ENCODE measurements around the gene CPNE2.
A peak's percentile ranks its signal among the peaks of the same experiment; 100 is the strongest.

The CPNE2 gene

DNA sequence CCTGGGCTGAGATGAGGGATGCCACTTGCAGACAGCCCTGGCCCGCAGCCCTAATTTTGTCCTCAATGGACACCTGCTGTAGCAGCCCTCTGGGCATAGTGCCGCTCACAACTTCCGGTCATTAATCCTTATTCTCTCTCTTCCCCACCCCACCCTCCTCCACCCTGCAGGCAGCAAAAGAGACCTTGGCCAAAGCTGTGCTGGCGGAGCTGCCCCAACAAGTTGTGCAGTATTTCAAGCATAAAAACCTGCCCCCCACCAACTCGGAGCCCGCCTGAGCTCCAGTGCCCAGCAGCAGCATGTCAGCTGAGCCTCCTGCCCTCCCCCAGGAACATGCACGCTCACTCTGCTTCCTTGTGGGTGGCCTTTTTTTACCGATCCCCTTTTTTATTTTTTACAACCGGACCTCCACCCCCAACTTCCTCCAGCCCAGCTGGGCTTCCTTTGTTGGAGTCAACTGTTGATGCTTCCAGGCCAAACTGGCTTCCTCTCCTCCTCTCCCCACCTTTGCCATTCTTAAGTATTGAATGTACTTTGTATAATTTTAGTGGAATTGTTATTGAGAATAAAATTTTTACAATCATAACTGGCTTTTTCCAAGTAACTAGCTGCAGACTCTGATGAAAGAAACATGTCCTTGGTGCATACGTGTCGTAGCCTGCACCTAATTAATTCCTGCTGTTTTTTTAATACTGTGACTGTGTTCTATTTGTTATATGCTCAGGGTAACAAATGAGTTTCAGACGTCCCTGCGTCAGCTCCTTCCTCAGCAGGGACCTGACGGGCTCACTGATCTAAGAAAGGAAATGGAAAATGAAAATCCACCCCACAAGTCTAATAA is 55.2 kb downstream of the CPNE2 start:
- peak; percentile 57 for DNase-seq

DNA sequence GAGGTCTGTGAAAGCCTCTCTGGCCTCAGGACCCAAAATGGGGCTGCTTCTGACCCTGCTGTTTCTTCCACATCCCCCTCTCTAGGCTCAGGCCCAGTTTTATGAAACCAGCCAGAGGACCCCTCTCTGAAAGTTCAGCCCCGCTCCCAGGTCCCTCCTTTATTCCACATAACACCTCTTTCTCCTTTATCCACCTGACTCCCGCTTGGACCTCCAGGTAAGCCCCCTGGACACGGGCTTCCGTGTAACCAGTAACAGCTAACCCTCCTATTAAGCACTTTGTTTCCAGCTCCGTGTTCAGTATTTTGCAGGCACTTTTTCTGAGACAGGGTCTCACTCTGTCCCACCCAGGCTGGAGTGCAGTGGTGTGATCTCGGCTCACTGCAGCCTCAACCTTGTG is 56.1 kb downstream of the CPNE2 start:
- DNase-seq, result no peak

DNA sequence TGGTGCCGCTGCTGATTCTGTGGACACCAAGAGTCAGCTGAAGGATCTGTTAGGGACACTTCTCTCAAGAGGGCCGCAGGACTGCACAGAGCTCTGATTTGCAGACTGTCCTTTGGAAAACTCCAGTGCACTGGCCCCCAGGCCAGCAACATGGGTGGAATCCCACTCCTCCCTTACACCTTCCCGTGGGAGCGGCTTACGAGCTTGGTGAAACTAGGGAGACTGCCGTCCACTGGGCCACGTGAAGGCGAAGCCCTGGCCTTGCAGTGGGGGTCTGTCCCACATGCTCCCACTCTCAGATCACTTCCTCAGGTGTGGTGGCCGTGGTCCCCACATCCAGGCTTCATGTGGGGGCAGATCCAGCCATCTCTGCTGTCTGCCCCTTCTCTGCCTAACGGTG is 57.0 kb downstream of the CPNE2 start:
- no peak for DNase-seq

DNA sequence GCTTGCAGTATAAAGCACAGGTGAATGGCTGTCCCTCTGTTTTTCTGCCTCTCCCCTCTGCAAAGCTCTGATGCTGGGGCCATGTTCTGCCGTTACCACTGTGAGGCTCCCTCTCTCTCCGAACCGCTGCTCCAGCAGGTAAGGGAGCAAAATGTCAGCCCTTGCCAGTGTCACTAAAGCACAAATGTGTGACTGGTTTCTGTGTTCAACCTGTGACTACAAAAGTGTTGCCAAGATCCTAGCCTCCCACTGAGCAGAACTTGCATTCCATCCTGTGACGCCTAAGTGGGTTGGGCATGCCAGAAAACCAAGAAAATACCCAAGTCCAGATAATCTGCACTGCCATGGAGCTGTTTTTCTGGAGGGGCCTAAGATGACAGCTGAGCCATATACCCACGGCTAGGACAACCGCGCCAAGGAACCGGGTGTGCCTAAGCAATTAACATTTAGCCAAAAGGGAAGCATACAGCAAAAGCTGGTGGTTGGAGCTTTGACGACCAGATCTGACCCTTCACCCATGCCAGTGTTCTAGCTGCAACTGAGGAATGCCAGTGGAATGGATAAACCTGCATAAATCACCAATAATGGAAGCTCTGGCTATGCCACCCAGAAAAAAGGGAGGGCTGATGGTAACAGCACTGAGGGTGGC is 58.4 kb downstream of the CPNE2 start:
- DNase-seq, result no peak

DNA sequence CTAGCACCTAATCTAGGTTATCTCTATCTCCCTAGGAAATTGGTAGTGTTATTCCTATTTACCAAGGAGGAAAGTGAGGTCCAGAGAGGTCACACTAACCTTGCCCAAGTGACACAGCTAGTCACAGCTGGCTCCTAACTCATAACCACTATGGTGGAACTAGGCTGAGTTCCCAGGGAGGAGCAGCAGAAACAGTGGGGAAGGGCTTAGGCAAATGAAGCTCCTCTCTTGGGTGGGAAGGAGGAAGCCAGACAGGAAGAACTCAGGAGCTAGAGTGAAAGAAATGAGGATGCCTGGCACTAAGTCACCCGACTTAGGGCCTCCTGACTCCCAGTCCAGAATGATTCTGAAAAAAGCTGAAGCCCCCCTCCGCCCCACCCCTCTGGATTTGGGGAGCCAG is 59.0 kb downstream of the CPNE2 start:
- no peak for DNase-seq

DNA sequence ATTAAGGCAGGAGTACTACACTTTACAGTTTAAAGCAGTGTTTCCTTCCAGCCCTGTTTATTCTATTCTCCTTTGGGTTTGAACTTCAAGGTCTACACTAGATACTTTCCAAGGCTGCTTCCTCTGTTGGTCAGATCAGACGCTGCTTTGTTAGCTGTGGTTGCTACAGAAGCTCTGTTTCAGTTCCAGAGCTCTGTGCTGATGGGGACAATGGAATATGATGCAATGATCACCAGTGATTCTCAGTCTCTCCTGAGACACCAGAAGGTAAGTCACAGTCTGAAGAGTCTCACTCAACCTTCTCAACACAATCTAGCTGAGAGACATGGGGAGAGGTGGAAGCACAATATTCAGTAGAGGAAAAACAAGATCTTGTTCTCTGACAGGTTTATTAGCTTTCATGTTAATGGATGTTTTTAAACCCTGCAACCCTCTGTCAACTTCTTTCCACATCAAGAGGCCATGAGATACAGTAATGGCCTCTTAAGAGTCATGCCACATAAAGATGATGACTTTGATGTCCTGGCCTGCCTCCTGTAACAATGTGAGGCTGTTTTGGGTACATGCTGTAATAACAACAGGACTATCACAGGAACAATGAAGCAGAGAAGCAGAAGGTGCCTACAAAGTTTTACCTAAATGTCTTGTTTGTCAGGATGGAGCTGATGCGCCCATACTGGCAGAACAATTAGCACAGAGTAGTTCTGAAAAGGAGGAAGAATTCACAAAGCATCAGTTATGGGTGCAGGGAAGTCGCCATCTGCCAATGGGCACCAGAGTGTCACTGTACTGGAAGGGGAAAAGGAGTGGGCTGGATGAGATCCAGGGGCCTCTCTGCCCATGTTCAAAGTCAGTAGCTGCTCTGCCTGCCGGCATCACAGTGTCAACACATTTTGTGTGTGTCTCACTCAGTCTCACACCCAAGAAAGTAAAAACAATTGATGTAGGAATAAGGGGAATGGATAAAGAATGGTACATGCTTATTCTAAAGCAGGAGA is 60.0 kb downstream of the CPNE2 start:
- DNase-seq, result no peak

DNA sequence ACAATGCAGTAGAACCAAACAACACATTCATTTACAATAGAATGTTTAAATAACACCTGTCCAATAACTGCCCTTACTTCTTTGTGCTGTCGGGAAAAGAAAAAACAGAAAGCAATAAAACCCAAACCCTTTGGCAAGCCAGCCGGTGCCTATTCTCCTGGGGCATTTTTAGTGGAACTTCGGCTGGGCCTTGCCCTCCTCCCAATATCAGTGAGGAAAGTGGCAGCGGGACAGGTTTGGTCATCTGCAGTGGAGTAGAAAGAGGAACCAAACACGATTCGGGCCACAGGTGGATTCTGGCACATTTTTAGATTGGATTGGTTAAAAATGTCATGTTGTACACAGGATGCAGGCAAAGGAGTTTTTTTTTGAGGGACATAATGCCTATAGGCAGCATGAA is 61.5 kb downstream of the CPNE2 start:
- DNase-seq, result no peak

DNA sequence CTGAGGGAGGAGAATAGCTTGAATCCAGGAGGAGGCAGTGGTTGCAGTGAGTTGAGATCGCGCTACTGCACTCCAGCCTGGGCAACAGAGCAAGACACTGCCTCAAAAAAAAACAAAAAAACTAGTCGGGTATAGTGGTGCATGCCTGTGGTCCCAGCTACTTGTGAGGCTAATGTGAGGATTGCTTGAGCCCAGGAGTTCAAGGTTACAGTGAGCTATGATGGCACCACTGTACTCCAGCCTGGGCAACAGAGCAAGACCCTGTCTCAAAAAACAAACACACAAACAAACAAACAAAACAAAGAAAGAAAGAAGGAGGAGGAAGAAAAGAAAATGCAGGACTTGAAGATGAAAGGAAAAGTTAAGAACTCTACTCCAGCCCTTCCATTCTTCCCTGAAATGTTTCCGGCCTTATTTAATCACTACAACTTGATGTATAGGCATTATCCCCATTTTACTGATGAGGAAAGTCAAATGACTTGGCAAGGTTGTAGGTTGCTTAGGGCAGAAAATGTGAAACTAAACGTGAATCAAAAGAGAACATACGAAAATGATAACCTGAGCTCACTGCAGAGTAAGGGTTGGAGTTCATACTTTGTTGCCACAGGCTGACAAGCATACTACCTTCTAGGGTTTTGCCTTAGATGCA is 63.4 kb downstream of the CPNE2 start:
- no peak for DNase-seq

DNA sequence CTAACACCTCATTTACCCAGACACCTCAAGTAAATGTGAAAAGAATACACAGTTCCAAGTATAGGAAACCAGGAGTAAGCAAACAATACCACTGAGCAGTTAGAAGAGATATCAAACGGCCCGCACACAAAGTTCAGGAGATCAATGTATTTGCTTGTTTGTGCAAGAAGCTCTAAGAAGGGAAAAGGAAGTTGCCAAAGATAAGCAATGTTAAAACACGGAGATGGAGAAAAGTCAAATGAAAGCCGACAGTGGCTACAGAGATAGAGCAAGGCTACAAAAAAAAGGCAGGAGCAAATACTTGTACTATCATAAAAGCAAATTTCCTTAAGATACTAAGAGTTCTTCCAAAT is 63.9 kb downstream of the CPNE2 start:
- DNase-seq, result no peak

DNA sequence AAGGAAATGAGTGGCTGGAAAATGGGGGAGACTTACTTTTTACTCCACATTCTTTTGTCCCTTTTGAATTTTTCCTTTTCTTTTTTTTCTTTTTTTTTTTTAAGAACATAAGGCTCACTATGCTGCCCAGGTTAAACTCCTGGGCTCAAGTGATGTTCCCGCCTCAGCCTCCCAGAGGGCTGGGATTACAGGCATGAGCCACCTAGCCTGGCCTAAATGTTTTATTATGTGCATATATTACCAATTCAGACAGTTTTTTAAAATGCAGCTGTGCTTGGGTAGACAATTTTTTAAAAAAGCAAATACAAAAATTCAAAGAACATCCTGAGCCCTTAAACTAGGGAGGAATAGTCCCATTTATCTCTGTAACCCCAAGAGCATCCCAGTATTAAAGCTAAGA is 65.2 kb downstream of the CPNE2 start:
- DNase-seq, result no peak

DNA sequence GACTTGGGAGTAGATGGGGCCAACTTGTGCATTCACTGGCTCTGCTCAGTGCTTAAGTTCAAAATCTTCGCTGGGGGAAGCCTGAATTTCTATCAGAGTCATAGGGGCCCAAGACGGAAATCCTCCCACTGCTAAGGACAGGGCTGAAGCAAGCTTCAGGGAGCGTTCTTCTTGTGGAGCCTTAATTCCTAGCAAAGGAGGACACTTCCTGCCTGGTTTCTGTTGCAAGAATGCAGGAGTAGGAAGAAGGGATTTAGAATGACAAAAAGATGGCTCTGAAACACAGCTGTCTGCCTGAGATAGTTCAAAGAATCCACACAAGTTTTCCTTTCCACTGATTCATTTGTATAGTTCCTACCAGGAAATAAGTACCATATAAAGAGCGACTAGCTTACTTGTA is 67.1 kb downstream of the CPNE2 start:
- no peak for DNase-seq

DNA sequence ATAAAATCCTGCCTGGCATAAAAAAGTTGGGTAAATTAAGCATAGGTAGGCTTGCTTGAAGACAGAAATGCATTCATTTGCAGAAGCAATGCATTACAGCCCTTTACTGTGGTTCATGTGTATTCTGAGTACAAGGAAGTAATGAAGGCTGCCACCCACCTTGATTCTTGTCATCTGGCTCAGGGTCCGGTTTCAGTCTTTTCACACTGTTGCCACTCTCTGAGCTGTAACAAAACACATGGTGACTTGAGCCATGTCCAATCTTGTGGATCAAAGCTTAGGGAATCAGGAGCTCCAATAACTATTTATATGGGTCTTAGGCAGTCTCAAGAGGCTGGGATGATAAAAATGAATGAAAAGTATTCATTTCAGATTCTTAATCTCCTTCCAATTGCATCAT is 71.5 kb downstream of the CPNE2 start:
- DNase-seq, result no peak

DNA sequence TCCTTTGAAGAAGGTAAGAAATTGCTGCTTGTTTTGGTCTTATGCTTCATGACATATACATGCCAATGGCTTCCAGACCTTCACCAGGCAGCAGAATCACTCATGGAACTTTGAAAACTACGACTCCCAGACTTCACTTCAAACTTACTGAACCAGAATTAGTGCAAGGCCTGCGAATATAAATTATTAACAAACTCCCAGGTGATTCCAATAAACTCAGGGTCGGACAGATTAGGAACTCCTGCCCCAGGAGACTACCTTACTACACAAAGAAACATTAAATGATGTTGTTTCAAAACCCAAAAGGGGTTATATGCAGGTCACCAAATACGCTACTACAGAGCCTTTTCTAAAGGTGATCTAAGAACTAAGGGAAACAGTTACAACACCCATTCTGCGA is 73.1 kb downstream of the CPNE2 start:
- no peak for DNase-seq

DNA sequence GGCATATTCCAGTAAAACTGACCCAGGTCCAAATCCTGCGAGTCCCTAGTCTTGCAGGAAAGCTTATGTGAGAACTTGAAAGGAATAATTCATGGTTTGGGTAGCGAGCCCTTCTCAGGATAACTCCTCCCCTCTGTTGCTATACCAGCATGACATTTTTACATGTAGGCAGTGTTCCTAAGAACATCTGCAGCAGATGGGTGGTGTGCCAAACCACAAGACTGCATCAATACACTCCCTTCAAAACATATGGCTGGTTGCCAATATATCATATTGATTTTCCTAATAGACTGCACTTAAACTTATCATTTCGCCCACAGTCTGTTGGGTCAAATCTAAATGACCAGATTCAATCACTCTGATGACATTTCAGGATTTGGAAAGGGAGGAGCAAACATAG is 73.6 kb downstream of the CPNE2 start:
- no peak for DNase-seq

DNA sequence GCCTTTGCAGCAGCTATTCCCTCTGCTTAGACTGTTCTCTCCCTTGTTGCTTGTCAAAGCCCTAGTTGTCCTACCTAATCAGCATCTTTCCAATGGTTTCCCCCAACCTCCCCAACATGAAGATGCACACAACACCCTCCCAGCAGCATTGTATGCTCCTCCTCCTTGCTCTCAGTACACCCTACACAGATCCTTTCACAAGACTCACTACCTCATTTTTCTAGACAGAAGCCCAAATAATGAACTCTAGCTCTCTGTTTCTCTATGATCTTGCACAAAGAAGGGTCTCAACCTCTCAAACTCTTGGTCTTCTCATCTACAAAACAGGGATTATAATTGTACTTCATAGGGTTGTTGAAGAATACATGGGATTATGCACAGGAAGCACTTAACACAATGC is 74.1 kb downstream of the CPNE2 start:
- no peak for DNase-seq

DNA sequence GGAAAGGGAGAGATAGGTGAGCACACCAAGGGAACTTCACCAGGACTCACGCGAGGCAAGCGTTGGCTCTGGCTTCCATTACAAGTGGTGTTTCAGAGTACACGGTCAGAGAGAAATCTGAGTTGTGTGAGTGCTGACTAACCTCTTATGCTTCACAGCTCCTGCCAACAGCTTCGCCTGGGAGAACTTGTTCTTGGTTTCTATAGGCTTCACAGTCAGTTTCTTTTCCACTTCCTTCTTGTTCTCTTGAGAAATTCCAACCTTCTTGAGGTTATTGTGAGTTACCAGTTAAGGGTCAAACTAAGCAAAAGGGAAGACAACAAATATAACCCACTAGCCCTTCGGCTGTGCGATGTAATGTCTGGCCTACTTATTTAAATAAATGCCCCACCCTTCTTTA is 74.6 kb downstream of the CPNE2 start:
- no peak for DNase-seq

DNA sequence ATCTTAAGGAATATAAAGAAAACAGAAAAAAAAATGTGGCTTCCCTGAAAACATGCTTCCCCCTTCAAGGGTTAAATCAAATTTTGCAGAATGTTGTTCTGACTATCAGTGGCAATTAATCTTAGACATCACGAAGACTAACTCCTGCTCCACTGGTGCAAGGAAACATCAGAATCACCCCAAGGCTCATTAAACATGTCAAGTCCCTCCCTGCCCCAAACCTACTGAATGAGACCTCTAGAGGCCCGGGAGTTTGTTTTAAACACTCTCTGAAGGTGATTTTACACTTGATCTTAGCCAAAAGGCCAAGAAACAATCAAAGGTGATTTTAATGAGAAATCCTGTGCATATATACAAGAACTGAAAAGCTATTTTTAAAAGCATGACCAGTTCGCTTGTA is 75.2 kb downstream of the CPNE2 start:
- no peak for DNase-seq

DNA sequence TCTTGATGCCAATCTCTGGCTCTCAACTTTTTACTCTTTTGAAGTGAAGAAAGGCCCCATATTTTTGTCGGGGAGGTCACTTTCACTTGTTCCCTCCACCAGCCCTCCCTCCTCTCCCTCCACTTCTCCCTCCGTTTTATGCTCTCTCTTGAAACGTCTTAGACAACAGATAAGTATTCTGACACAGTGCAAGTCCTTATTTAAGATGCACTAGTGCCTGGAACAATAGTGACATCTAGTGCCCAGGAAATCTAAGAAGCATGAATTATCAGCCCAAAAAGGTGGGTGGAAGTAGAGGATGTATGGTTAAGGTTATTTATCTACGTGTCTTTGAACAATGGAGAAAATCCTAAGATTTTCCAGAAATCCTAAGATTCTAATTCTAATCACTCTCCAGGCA is 75.6 kb downstream of the CPNE2 start:
- peak; percentile 45 for DNase-seq

DNA sequence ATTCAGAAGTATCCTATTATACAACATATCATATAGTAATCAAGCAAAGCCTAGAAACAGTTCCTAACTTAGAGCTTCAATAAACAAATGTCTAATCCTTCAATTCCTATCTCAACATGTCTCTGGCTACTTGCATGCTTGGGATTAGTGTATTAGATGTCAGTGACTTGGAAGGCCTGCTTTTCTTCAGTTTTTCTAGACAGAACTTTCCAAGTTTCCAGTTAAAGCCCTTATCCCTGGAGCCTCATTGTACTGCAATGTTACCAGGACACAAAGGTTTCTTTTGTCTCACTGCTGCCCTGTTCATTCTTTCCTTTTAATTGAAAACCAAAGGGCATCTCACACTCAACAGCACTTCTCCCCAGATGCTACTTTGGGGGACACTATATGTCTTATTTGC is 76.9 kb downstream of the CPNE2 start:
- DNase-seq, result no peak

DNA sequence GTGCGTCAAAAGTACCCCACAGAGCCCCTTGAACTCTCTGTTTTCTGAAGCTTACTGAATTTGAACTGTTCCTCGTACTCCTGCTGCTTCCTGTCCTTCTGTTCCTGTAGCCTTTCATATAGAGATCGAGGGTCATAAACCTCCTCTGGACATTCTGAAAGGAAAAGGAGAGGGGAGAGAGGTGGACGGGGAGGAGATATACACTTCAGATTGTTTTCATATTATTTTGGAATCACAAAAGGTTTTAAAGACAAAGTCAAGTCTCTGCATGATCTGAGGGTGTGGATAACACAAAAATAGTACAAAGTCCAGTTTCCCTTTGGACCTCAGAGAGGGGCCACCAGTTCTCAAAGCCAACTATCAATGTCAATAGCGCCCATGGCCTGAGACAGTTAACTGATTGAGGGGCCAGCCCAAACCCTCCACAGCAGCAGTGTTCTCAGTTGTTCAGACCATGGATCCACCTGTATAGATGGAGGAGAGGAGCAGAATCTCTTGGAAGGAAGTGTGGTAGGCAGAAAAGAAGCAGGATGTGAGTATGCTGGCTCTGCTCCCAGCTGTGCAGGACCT is 80.4 kb downstream of the CPNE2 start:
- no peak for DNase-seq

DNA sequence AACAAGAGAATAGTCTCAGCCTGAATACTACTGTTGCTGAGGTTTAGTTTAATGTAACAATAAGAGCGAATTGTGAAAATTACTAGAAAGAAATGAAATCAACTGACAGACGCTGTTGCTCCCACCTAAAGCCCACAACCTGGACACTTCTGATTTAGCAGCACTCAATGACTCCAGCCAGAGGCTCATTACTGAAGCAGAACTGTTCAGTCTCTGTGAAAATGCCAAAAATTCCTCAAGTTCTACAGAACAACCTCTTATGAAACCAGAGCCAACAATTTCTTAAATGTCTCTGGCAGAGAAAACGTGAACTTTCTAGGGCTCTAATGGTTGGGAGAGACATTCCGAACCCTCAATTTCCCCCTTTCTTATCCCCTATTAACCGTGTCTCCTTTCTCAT is 83.5 kb downstream of the CPNE2 start:
- no peak for DNase-seq

DNA sequence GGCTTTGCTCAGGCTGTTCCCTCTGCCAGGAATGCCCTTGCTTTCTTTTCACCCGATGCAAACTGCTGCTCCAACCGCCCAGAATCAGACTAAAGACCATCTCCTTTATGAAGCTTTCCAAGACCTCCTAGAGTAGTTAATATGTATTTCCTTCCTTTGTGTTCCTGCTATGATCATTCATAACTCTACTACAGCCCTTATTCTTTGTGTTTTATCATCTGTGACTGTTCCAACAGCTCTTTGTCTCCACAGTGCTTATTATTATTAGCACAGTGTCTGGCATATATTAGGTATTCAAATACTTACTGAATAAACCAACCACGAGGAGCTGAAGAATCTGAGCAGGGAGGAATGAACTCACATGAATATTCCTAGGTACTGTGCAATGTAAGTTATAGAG is 85.8 kb downstream of the CPNE2 start:
- DNase-seq, result no peak

DNA sequence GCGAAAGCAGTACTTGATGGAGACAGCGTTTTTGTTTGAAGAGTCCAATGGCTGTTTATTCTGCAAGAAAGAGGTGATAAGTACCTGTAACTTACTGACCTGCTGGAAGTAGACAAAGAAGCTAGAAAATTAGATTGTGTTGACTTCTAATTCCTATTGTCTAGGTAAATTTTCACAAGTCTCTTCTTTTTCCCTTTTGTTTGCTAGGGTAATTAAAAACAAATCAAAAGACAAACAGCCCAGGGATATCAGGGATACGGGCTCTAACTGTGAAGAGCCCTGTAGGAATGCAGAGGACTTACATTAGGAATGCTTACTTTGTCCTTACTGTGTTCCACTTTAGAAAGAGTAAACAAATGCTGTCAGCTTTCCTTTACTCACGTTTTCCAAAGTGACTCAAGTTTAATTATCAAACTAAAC is 86.4 kb downstream of the CPNE2 start:
- no peak for DNase-seq
